ENCODE results near the gene BTBD6. TPM values are rescaled to one million over a fixed set of nuclear protein-coding genes. Genes with fewer than 3 reads are reported as not detected.

The BTBD6 gene
- total and polyA plus RNA-seq, 2 of the 8 experiments (the other 6 are each of a cell fraction or from before 2014, with no cell fraction given): 10.1 to 10.2 TPM

DNA sequence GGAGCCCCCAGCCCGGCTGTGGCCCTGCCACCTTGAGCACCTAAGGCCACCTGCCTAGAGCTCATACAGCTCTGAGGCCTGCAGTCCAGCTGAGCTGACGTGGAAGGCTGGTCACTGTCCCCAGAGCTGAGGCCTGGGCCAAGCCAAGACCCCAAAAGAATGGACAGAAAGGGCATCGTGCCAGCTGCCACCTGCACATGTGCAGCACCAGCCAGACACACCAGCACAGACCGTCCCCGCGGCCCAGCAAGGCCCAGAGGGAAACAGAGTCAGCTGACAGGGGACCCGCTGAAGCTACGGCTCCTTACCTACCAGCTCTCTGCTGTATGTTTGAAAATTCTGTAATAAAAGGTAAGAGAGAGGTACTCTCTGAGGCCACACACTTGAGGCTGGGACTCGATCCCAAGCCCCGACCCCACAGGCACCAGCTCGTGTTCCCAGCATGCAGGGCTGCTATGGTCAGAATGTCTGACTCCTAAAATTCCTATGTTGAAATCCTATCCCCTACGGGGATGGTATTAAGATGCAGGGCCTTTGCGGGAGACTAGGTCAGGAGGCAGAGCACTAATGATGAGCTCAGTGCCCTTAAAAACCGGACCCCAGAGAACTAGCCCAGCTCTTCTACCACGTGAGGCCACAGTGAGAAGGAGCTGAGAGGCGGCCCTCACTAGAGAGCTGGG, 27.1 kb downstream of the BTBD6 start:
- DNase-seq (ENCODE audit: low read depth in 1 of 2, low spot score in 2 of 2) (no peak), FAIRE-seq (no peak)
- no peak overlapping the region for H3K18ac ChIP-seq (ENCODE audit: extremely low read depth, low read length)
- H2BK20ac ChIP-seq (ENCODE audit: low read length): no peak overlapping the region
- H3K27ac ChIP-seq (ENCODE audit: low read depth, low read length): no peak overlapping the region
- H4K5ac ChIP-seq (ENCODE audit: insufficient read length, low read depth, low read length): no peak overlapping the region
- H4K20me1 ChIP-seq (replicated peaks in 1 of 2; ENCODE audit: control insufficient read depth in 1 of 2, insufficient read depth in 2 of 2, low read length in 2 of 2): peaks cover 2 to 10% of the 10 kb centered on the region in 2 experiments
- H3K56ac ChIP-seq (replicated peaks; ENCODE audit: insufficient read length, low read depth, low read length): no peak overlapping the region
- H2BK12ac ChIP-seq (ENCODE audit: low read depth, low read length): no peak overlapping the region
- H3K79me1 ChIP-seq (ENCODE audit: low read depth, low read length): peaks cover 2% of the 10 kb centered on the region
- H4K91ac ChIP-seq (replicated peaks; ENCODE audit: insufficient read length, low read length): no peak overlapping the region
- H2BK5ac ChIP-seq (ENCODE audit: low read depth, low read length): no peak overlapping the region
- H3K9ac ChIP-seq (replicated peaks in 1 of 4; ENCODE audit: extremely low read depth in 1 of 4, low read depth in 3 of 4, low read length in 3 of 4): no peak overlapping the region
- H3K9me3 ChIP-seq (ENCODE audit: insufficient read depth in 2 of 2, low read depth in 1 of 2, low read length in 1 of 2): no peaks in the 10 kb centered on the region
- WGBS, 2 experiments (ENCODE audit: extremely low coverage in 1 of 2, insufficient coverage in 1 of 2, insufficient read length in 1 of 2, insufficient replicate concordance in 2 of 2, low coverage in 1 of 2, low lambda C conversion rate in 2 of 2, missing lambda C conversion rate in 1 of 2): 82% methylated on average over 16 of the region's 16 CpGs; no CpG with 5 or more reads in 1 of the 2 experiments
- H3K4ac ChIP-seq (replicated peaks; ENCODE audit: insufficient read length, low read depth, low read length): no peak overlapping the region
- ChIA-PET POLR2A (ENCODE audit: partially characterized antibody) (no interaction called here), CTCF (ENCODE audit: partially characterized antibody) (interaction anchor here (1.0 to 1.5 kb wide), 10 partner anchors 8 to 300 kb away, joined by 3 to 6 read pairs (median 3); no protein-coding TSS in a partner anchor)
- no peak overlapping the region for H3K4me2 ChIP-seq (ENCODE audit: insufficient read depth in 1 of 2, low read depth in 2 of 2, low read length in 2 of 2)
- H3K27me3 ChIP-seq (replicated peaks in 1 of 4; ENCODE audit: control insufficient read depth in 3 of 4, extremely low read depth in 1 of 4, insufficient read depth in 3 of 4, low read length in 3 of 4): no peaks in the 10 kb centered on the region
- H2BK15ac ChIP-seq (ENCODE audit: low read length): 0 out of 2 replicates have a peak overlapping the region, but pooled peaks have one; percentile 8
- H3K79me2 ChIP-seq (ENCODE audit: control insufficient read depth in 1 of 2, insufficient read depth in 2 of 2, low read length in 2 of 2): peaks cover 0 to 12% of the 10 kb centered on the region in 2 experiments; a peak in 1 of 4 replicates
- no peak overlapping the region for H4K8ac ChIP-seq (ENCODE audit: extremely low read depth, insufficient read depth, low read length)
- no peak overlapping the region for H3K23ac ChIP-seq (ENCODE audit: insufficient read length)
- no peak overlapping the region for H2BK120ac ChIP-seq (replicated peaks; ENCODE audit: low read depth, low read length)
- H3K4me3 ChIP-seq (ENCODE audit: extremely low read depth in 1 of 4, insufficient read depth in 2 of 4, low read depth in 3 of 4, low read length in 4 of 4): no peak overlapping the region
- no peak overlapping the region for H2AK5ac ChIP-seq (ENCODE audit: low read depth, low read length)
- H2AFZ ChIP-seq (ENCODE audit: low read length): no peak overlapping the region
- no peaks in the 10 kb centered on the region; a peak in 1 of 8 replicates for H3K36me3 ChIP-seq (ENCODE audit: control insufficient read depth in 2 of 4, insufficient read depth in 4 of 4, low read length in 3 of 4)
- H3K4me1 ChIP-seq (replicated peaks in 1 of 4; ENCODE audit: control insufficient read depth in 3 of 4, insufficient read depth in 4 of 4, low read length in 3 of 4): no peaks in the 10 kb centered on the region
- H3K23me2 ChIP-seq (ENCODE audit: low read depth, low read length): no peaks in the 10 kb centered on the region
- H3K14ac ChIP-seq (ENCODE audit: insufficient read length): no peak overlapping the region
- TF ChIP-seq BCL11A (IDR thresholded peaks at IDR 0.05; ENCODE audit: low read depth in 2 of 2, low read length in 2 of 2): no peak
- no peak for TF ChIP-seq GABPA (IDR thresholded peaks at IDR 0.05; ENCODE audit: borderline replicate concordance, insufficient read depth, low read length)
- no peak for TF ChIP-seq USF2 (IDR thresholded peaks at IDR 0.05; ENCODE audit: low read length)
- TF ChIP-seq SIX5 (IDR thresholded peaks at IDR 0.05; ENCODE audit: low read depth, low read length): no peak
- no peak for TF ChIP-seq EGR1 (IDR thresholded peaks at IDR 0.05; ENCODE audit: borderline replicate concordance, low read depth, low read length)
- no peak for TF ChIP-seq SP2 (IDR thresholded peaks at IDR 0.05; ENCODE audit: low read length)
- TF ChIP-seq ZNF274 (IDR thresholded peaks at IDR 0.05; ENCODE audit: borderline replicate concordance, extremely low read depth, low read length): no peak
- no peak for TF ChIP-seq ATF3 (IDR thresholded peaks at IDR 0.05; ENCODE audit: insufficient read depth, low read depth, low read length)
- no peak for TF ChIP-seq KDM5A (IDR thresholded peaks at IDR 0.05; ENCODE audit: low read length)
- no peak for TF ChIP-seq TBP (IDR thresholded peaks at IDR 0.05; ENCODE audit: low read depth, low read length)
- no peak for TF ChIP-seq RFX5 (IDR thresholded peaks at IDR 0.05; ENCODE audit: borderline replicate concordance, low read depth, low read length)

All from H1 (cell line).